ENCODE results near the gene PREB. TPM values are rescaled to one million over a fixed set of nuclear protein-coding genes. Genes with fewer than 3 reads are reported as not detected.

PREB gene
- total RNA-seq, 6 experiments from 2014 or later = 27.1 to 102 (median 59.2) TPM

DNA sequence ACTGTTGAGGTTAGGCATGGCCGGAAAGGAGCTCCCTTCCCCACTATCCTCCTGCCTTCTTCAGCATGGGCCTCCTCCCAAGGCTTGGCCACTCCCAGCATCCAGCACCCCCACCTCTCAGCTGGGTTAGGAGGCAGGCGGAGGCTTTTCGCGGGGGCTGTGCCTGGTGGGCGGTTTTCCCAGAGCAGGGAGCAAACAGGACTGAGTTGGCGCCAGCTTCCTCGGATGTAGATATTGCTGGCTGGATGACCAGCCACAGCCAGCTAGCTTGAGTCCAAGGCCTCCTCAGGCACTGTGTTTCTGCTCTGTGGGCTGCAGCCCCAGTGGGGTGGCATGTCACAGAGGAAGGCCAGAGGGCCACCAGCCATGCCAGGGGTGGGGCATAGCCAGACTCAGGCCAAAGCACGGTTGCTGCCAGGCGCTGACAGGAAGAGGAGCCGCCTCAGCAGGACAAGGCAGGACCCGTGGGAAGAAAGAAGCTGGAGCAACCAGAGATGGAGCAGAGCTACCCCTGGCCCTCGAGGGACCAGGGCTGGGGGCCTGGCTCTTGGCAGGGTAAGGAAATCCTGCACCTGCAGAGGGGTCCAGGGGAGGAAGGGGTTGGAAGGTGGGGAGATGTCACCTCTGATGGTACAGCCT is 14.5 kb upstream of the PREB start, which contains the start of gene TCF23:
Gene TCF23 (plus strand): TSS at position 204 of the 639 bp plus-strand sequence. CDS start 130 bp downstream, at position 334.
- no peaks in the 10 kb centered on the region for H3K36me3 ChIP-seq
- no peak within 1 kb of the TSS for H3K4me3 ChIP-seq
- TF ChIP-seq, protein P1, sequence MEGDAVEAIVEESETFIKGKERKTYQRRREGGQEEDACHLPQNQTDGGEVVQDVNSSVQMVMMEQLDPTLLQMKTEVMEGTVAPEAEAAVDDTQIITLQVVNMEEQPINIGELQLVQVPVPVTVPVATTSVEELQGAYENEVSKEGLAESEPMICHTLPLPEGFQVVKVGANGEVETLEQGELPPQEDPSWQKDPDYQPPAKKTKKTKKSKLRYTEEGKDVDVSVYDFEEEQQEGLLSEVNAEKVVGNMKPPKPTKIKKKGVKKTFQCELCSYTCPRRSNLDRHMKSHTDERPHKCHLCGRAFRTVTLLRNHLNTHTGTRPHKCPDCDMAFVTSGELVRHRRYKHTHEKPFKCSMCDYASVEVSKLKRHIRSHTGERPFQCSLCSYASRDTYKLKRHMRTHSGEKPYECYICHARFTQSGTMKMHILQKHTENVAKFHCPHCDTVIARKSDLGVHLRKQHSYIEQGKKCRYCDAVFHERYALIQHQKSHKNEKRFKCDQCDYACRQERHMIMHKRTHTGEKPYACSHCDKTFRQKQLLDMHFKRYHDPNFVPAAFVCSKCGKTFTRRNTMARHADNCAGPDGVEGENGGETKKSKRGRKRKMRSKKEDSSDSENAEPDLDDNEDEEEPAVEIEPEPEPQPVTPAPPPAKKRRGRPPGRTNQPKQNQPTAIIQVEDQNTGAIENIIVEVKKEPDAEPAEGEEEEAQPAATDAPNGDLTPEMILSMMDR (IDR thresholded peaks at IDR 0.05) = no peak
- no peak for TF ChIP-seq POLR2A (IDR thresholded peaks at IDR 0.05)
- H3K27ac ChIP-seq = no peak within 1 kb of the TSS
- ATAC-seq (no peak), DNase-seq (no peak)
- no peaks in the 10 kb centered on the region for H3K4me1 ChIP-seq
- 93% methylated on average over 2 of the region's 12 CpGs for WGBS (ENCODE audit: insufficient coverage, low coverage, low lambda C conversion rate, missing lambda C conversion rate)
- H3K27me3 ChIP-seq = no peaks in the 10 kb centered on the region
- no peaks in the 10 kb centered on the region for H3K9me3 ChIP-seq
- intact Hi-C loops (cut with DNase I) = no loop called here

DNA sequence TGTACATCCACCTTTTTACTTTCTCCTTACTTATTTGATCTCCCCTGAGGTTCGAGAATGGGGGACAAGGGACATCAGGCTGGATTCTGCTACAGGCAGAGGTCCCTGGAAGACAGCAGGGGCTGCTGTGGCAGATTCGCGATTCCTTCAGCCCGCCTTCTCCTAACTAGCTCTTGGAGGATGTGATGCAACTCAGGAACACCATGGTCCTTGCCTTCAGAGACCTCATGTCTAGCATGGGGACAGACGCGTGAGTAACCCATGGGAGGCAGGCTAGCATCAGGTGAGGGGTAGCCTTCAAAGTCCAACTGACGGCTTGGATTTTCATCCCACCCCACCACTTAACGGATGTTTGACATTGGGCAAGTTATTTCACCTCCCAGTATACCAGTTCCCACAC is 13.5 kb upstream of the PREB start:
- H3K9me3 ChIP-seq = no peaks in the 10 kb centered on the region
- H3K4me1 ChIP-seq = no peaks in the 10 kb centered on the region
- WGBS (ENCODE audit: insufficient coverage, low coverage, low lambda C conversion rate, missing lambda C conversion rate) = 82% methylated on average over 8 of the region's 8 CpGs
- H3K36me3 ChIP-seq = no peaks in the 10 kb centered on the region
- H3K27me3 ChIP-seq = no peaks in the 10 kb centered on the region
- intact Hi-C loops (cut with DNase I) = no loop called here
- no peak overlapping the region for H3K27ac ChIP-seq
- DNase-seq (no peak), ATAC-seq (no peak)
- TF ChIP-seq POLR2A (IDR thresholded peaks at IDR 0.05) = no peak
- TF ChIP-seq, protein P1 (IDR thresholded peaks at IDR 0.05) = no peak
- no peak overlapping the region for H3K4me3 ChIP-seq

DNA sequence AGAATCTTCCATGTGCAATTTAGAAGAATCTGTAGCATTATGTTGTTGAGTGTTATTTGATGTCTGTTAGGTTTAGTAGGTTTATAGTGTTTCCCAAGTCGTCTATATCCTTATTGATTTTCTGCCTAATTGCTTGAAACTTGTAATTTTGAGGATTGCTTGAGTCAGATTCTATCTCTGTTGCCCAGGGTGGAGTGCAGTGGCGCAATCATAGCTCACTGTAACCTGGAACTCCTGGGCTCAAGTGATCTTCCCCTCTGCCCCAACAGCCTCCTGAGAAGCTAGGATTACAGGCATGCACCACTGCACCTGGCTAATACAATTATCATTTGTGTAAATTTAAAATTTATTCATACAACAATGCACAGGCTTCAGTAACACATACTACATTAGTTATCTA is 11.2 kb upstream of the PREB start:
- ATAC-seq (no peak), DNase-seq (no peak)
- intact Hi-C loops (cut with DNase I) = no loop called here
- Histone ChIP-seq H3K9me3 (no peaks in the 10 kb centered on the region), H3K4me3 (no peak overlapping the region), H3K36me3 (no peaks in the 10 kb centered on the region), H3K27me3 (no peaks in the 10 kb centered on the region), H3K27ac (no peak overlapping the region), H3K4me1 (no peaks in the 10 kb centered on the region)
- WGBS (ENCODE audit: insufficient coverage, low coverage, low lambda C conversion rate, missing lambda C conversion rate) = 58% methylated on average over 2 of the region's 2 CpGs
- TF ChIP-seq, protein P1 (IDR thresholded peaks at IDR 0.05) = no peak
- TF ChIP-seq POLR2A (IDR thresholded peaks at IDR 0.05) = no peak

DNA sequence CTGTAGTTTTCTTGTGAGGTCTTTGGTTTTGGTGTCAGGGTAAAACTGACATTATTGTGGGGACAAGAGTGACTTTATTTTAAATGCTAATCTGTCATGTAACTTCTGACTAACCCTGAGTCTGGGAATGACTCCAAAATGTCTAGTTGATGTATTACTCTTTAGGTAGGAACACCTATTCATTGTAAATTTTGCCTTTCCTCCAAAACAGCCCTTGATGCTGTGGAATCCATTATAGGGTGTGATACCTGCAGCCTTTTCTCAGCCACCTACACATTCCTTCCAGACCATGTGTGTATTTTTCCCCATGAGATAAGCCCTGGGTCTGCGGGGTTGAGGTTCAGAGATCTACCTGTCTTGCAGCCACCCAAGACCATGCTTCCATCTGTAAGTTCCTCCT is 8.8 kb upstream of the PREB start:
- ATAC-seq = no peak
- WGBS (ENCODE audit: insufficient coverage, low coverage, low lambda C conversion rate, missing lambda C conversion rate) = 63% methylated on average over 1 of the region's 1 CpG
- no peaks in the 10 kb centered on the region for H3K27me3 ChIP-seq
- no peak for DNase-seq
- H3K4me3 ChIP-seq = no peak overlapping the region
- H3K36me3 ChIP-seq = no peaks in the 10 kb centered on the region
- H3K27ac ChIP-seq = no peak overlapping the region
- H3K9me3 ChIP-seq = no peaks in the 10 kb centered on the region
- intact Hi-C loops (cut with DNase I) = no loop called here
- TF ChIP-seq, protein P1 (IDR thresholded peaks at IDR 0.05) = no peak
- no peak for TF ChIP-seq POLR2A (IDR thresholded peaks at IDR 0.05)
- no peaks in the 10 kb centered on the region for H3K4me1 ChIP-seq
